Skin epidermis (tissue), 12 donors: ENCODE measurements around the gene UNC13B.

ENCODE experiments used
- H3K27ac ChIP-seq, 21 experiments: fragments of 200-600 bp; sonication (generic) in 11 of 21; one replicate each; pipeline ENCODE4 v1.5.0; 2020; ENCODE audit warnings: mild to moderate bottlenecking in 3 of 21, inconsistent platforms in 2 of 21, moderate library complexity in 2 of 21
- H3K4me3 ChIP-seq, 7 experiments: fragments of 200-600 bp; sonication (generic) in 2 of 7; one replicate each; pipeline ENCODE4 v1.5.0; 2020; ENCODE audit warnings: inconsistent platforms in 2 of 7, mild to moderate bottlenecking in 2 of 7, moderate library complexity in 1 of 7

The UNC13B gene

GRCh38 chr9:35350827-35351549 is 189.2 kb downstream of the UNC13B start:
- Histone ChIP-seq H3K27ac (peak overlapping the region in 4 of 21 experiments; percentile 13 to 35 (median 29)), H3K4me3 (no peak overlapping the region)

DNA sequence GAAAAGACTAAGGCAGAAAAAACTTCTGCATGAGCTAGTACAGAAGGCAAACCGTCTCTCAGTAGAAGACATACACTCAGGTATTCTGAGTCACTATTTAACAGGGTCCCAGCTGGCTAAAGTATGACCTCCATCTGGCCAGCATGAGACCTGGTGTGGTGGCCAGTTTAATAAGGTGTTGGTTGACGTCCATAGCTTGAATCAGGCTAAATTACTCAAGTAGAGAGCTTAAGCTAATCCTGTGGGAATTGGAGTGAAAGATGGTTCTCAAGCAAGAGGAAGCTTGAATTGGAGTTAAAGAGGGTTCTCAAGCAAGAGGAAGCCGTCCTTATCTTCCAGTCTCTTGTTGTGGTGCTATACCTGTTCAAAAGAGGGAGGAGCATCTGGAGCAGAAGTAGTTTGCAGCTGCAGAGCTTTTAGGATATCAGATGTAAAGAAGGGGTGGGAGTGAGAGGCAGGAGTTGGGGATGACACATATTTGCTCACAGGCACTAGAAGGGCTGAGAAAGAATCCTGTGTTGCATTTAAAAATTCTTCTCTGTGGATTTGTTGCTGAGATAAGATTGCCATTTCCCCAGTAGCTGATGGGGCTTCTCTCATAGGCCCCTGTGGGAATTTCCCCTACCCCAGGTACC is 192.0 kb downstream of the UNC13B start:
- Histone ChIP-seq H3K4me3 (no peak overlapping the region), H3K27ac (no peak overlapping the region)

- H3K27ac ChIP-seq, result no peak overlapping the region
- H3K4me3 ChIP-seq, result no peak overlapping the region
Measured at GRCh38 chr9:35355939-35356338, 194.1 kb downstream of the UNC13B start.

GRCh38 chr9:35357116-35357515 is 195.3 kb downstream of the UNC13B start:
- Histone ChIP-seq H3K27ac (no peak overlapping the region), H3K4me3 (no peak overlapping the region)

DNA sequence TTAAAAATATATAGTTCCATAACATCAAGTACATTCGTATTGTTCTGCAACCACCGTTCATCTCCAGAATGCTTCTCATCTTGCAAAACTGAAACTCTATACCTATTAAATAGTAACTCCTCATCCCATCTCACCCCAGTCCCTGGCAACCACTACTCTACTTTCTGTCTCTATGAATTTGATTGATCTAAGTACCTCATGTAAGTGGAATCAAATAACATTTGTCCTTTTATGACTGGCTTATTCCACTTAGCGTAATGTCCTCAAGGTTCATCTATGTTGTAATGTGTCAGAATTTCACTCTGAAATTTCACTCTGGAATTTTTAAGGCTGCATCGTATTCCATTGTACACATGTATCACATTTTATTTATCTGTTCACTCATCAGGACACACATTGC is 196.0 kb downstream of the UNC13B start:
- Histone ChIP-seq H3K27ac (no peak overlapping the region), H3K4me3 (no peak overlapping the region)

DNA sequence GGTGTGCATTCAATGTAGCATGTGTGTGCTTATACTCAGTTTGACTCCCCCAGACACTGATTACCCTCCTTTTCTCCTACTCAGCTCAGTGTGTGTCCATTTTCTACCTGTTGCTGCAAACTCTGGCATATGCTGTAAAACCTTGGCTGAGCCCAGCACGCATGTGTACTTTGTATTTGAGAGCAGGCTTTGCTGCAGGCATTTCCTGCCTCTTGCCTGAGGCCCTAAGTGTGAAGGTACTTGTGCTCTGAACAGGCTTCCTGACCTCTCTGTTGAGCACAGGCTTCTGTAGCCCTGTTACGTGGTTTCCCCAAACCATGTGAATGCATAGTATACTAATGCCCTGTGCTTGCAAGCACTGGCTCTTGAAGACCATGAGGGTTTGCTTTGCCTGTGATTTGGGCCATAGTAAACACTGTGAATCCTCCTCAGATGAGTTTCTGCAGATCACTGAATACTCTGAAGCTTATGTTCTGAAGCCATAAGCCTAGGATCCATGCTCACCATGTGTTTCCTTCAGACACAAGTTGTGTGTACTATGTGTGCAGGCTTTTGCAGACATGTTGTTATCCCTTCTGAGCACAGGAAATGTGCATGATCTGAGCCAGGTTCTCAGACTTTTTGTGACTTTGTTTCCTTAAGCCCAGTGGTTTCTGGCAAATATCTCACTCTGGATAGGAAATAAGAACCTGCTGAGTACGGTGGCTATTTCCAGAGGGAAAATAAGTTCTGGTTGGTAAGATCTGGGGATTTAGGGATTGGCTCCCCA is 203.2 kb downstream of the UNC13B start:
- no peak overlapping the region for H3K4me3 ChIP-seq
- no peak overlapping the region for H3K27ac ChIP-seq

DNA sequence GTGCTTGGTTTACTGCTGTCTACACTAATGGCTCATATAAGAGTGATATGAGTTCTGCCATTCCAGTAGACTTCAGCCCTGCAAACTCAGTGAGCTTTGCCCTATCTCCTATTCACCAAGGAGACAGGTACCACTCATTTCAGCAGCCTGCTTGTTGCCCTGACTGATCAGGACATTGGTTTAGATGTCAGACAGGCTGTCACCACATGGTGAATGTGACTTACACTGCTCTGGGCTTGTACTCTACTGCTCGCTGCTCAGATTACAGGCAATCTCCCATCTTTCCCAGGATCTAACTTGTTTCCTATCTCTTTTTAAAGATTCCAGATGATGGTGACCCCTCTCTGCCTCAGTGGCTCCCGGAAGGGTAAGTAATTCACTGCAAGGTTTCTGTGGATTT is 204.8 kb downstream of the UNC13B start:
- H3K27ac ChIP-seq, result no peak overlapping the region

DNA sequence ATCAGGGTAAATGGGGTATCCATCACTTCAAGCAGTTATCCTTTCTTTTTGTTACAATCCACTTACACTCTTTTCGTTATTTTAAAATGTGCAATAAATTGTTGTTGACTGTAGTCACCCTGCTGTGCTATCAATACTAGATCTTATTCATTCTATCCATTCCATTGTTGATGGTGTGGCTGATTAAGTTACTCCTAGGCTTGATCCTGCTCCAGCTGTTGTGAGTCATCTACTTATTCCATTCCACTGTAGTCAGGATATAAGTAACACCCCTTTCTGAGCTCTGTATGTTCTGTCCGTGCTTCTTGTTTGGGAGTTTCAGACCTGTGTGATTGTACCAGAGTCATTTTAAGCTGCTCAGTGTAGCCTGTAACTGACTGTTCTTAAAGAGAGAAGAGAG is 205.6 kb downstream of the UNC13B start:
- H3K27ac ChIP-seq, result no peak overlapping the region
- no peak overlapping the region for H3K4me3 ChIP-seq

More for the DNA sequence above, 204.8 kb downstream of the UNC13B start:
- no peak overlapping the region for H3K4me3 ChIP-seq

- no peak overlapping the region for H3K27ac ChIP-seq
- no peak overlapping the region for H3K4me3 ChIP-seq
Measured at GRCh38 chr9:35370241-35370640, 208.4 kb downstream of the UNC13B start.

DNA sequence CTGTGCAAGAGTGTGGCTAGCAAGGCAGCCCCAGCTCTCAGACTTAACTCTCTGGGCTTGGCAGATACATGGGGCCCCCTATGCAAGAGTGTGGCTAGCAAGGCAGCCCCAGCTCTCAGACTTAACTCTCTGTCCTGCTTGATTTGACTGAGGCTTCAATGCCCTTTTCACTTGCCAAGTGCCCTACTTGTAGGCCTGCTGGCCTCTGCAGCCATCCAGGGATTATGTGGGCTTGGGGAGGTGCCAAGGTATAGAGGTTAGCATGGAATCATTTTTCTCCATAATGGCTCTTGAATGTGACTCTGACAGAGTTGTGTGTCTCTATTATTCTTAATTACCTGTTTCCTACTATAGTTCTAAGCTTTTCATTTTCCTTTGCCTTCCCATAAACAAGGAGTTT is 212.6 kb downstream of the UNC13B start:
- Histone ChIP-seq H3K27ac (no peak overlapping the region), H3K4me3 (no peak overlapping the region)

- Histone ChIP-seq H3K27ac (no peak overlapping the region), H3K4me3 (no peak overlapping the region)
Measured at GRCh38 chr9:35374910-35375309, 213.1 kb downstream of the UNC13B start.

DNA sequence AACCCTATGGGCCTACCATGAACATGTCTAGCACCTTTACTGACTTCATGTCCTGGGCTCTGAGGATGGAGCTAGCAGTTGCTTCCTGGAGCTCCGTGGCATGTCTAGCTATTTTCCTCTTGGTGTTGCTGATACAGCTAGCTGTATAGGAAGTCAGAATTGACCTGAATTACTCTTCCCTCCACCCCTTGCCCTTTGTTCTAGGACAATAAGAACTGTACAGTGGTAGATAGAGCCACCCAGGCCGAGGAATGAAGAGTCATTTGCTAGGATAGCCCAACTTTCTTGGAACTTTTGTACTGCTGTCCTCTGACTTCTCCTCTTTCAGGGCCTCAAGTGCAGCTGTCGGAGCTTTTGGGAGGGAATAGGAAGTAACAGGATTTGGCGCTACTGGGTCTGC is 218.2 kb downstream of the UNC13B start:
- Histone ChIP-seq H3K4me3 (no peak overlapping the region), H3K27ac (no peak overlapping the region)

GRCh38 chr9:35380619-35381018 is 218.8 kb downstream of the UNC13B start:
- no peak overlapping the region for H3K4me3 ChIP-seq
- no peak overlapping the region for H3K27ac ChIP-seq

- Histone ChIP-seq H3K27ac (no peak overlapping the region), H3K4me3 (no peak overlapping the region)
Measured at GRCh38 chr9:35385042-35385441, 223.2 kb downstream of the UNC13B start.

DNA sequence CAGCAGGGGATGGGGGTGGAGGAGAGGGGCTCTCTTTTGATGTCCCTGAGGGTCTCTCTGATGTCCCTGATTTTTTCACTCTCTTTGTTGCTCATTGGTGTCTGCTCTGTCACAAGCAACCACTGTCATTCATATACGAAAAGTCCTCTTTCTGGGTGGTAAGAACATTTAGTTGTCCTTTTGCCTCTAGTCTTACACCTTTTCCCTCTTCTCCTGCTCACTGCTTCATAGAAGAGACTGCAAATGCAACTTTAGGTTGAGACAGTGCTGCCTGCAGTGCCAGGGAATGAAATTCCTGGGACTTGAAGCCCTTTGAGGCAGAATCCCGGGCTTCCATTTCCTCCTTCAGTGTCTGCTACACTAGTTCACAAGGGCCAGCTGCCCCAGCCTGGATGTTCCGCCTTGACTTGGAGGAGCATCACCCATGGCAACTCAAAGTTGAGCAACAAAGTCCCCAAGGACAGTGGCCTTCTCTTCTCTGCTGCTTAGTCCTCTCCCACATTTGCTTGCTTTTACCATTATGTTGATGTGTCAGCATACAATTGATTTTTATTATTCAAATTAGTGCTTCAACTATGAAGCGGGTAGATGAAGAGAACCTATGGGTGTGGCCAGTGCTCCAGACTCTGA is 233.4 kb downstream of the UNC13B start:
- Histone ChIP-seq H3K27ac (no peak overlapping the region), H3K4me3 (no peak overlapping the region)

GRCh38 chr9:35395706-35396101 is 233.9 kb downstream of the UNC13B start:
- Histone ChIP-seq H3K4me3 (no peak overlapping the region), H3K27ac (no peak overlapping the region)

- Histone ChIP-seq H3K27ac (no peak overlapping the region), H3K4me3 (no peak overlapping the region)
Measured at GRCh38 chr9:35396560-35397215, 234.9 kb downstream of the UNC13B start.

GRCh38 chr9:35397216-35397698 is 235.4 kb downstream of the UNC13B start:
- Histone ChIP-seq H3K4me3 (no peak overlapping the region), H3K27ac (no peak overlapping the region)

- Histone ChIP-seq H3K27ac (no peak overlapping the region), H3K4me3 (no peak overlapping the region)
Measured at GRCh38 chr9:35397923-35398322, 236.1 kb downstream of the UNC13B start.
